Activated CD8-positive, alpha-beta memory T cell treated with anti-CD3 and anti-CD28 coated beads, Interleukin-2, amount 50 U/mL, for 1 hour (primary cell): ENCODE data around the gene PCDHGA8.
"Not testable (repeated sequence)": the region's sequence is repeated elsewhere in the genome, so short reads cannot be mapped to it uniquely, and the experiment has no call there.

Experiments
- DNase-seq: peaks from one replicate; pipeline ENCODE4 v3.0.0-alpha.2; 2020; ENCODE audit errors: extremely low read depth

PCDHGA8 gene

DNA sequence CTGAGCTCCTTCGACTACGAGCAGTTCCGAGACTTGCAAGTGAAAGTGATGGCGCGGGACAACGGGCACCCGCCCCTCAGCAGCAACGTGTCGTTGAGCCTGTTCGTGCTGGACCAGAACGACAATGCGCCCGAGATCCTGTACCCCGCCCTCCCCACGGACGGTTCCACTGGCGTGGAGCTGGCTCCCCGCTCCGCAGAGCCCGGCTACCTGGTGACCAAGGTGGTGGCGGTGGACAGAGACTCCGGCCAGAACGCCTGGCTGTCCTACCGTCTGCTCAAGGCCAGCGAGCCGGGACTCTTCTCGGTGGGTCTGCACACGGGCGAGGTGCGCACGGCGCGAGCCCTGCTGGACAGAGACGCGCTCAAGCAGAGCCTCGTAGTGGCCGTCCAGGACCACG, 39.9 kb downstream of the PCDHGA8 start:
- DNase-seq = not testable (repeated sequence)

DNA sequence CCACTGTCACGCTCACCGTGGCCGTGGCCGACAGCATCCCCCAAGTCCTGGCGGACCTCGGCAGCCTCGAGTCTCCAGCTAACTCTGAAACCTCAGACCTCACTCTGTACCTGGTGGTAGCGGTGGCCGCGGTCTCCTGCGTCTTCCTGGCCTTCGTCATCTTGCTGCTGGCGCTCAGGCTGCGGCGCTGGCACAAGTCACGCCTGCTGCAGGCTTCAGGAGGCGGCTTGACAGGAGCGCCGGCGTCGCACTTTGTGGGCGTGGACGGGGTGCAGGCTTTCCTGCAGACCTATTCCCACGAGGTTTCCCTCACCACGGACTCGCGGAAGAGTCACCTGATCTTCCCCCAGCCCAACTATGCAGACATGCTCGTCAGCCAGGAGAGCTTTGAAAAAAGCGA, 40.3 kb downstream of the PCDHGA8 start:
- DNase-seq = not testable (repeated sequence)

DNA sequence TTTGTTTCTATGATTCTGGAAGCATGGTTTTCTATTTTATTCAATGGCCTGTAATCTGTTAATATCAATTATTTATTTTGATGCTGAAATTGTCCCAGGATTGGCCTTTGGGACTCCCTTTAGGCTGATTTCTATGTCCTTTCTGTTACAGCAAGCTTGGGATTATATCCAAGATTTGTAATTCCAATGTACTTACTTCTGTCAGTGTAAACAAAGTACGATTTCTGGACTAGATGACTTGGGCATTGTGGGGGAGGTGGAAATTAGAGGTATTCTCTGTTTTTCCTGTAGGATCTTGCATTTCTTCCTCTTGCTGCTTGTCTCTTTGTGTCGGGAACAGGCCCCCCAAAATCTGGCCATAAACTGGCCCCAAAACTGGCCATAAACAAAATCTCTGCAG, 41.6 kb downstream of the PCDHGA8 start:
- DNase-seq = no peak

DNA sequence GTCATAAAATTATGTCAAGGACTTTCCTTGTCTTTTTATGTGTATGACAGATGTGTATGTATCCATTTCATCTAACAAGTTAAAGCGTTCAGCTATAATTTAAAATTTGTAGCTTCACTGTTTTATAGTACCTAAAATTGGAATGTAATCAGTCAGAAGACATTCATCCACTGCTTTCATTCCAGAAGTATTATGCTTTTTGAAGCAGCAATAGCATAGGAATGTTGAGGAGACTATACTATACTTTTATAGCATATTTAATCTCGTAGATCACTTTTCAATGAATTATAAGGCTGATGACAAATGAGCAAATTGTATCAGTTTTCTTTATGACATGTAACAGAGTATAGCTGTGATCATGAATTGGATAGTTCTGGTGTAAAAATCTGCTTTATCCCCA, 44.8 kb downstream of the PCDHGA8 start:
- no peak for DNase-seq

DNA sequence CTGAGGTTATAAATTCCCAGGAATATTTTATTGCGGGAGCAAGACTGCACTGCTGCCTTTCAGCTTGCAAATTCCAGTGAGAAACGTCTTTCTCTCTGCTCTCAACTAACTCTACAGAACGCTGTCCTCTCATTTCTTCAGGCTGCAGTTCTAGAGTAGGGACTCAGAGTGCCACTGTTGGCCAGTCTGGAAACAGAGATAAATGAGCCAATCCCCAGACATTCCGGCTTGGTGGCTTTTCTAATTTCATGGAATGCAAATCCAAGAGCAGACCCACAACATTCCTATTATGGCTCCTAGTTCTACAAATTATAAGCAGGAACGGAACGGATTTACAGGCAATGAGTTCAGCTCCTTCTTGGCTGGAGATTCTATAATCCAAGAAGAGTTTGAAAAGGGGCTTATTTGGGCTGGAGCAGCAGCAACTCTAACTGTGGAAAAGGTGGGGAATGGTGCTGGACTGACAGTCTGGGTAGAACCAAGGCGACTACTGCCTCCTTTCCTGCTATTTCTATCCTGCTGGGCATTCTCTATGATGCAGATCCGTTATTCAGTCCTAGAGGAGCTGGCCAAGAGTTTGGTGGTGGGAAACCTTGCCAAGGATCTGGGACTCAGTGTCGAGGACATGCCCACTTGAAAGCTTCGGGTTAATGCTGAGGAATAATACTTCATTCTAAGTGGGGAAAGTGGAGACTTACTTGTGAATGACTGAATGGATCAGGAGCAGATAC, 47.1 kb downstream of the PCDHGA8 start:
- no peak for DNase-seq

DNA sequence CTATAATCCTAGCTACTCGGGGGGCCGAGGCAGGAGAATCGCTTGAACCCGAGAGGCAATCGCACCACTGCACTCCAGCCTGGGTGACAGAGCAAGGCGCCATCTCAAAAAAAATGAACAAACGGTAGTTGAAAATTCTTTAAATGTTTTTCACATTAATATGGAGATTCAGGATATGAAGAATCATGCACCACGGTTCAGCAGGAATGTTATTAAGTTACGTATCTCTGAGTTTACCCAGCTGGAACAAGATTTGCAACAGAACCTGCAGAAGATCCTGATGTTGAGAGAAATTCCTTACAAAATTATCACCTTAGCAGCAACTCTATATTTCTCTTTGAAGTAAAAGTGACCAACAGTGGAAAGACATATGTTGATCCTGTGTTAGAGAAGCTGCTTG, 47.9 kb downstream of the PCDHGA8 start:
- no peak for DNase-seq

DNA sequence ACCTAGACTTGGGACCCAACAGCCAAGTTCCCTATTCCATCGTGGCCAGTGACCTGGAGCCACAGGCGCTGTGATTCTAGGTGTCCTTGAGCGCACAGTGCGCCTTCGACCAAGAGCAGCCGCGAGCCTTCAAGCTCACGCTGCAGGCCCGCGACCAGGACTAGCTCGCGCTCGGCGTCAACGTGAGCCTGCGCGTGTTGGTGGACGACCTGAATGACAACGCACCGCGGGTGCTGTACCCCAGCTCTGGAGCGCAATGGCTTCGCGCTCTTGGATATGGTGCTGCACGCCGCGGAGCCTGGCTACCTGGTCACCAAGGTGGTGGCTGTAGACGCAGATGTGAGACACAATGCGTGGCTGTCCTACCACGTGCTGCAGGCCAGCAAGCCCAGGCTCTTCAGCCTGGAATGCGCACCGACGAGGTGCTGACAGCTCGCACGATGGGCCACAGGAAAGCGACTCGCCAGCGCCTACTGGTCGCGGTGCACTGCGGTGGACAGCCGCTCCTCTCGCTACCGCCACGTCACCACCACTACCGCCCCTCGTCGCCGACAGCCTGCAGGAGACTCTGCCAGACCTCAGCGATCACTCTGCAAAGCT, 49.2 kb downstream of the PCDHGA8 start:
- DNase-seq = no peak
